HCT116 (cell line): ENCODE data around the gene MARCHF3. TPM values are rescaled to one million over a fixed set of nuclear protein-coding genes. Genes with fewer than 3 reads are reported as not detected.

Experiments used
- ATAC-seq: fragments of 200-7000 bp; cut with Tn5 transposase; 2 replicates; pipeline ENCODE4 v1.9.1; 2020; ENCODE audit warnings: mild to moderate bottlenecking, moderate library complexity
- BruUV-seq: library from RNA; stranded (reverse); fragments of 400-500 nt; replicated peaks from 2 replicates; lab custom pipeline; 2021; lab: Mats Ljungman, UMichigan
- CTCF ChIA-PET: fragments of 300-600 bp; sonication (Branson Sonifier 250); formaldehyde crosslinking; loops from one replicate; lab custom pipeline; 2021; ENCODE audit warnings: antibody characterized with exemption; lab: Charles Lee
- POLR2A ChIA-PET: fragments of 300-600, 350-600 bp; sonication (Branson Sonifier 250); formaldehyde crosslinking; loops from one replicate; lab custom pipeline; 2021; ENCODE audit warnings: antibody characterized with exemption; lab: Charles Lee
- RAD21 ChIA-PET, 2 experiments: fragments of 300-600 bp; sonication (Branson Sonifier 250); formaldehyde crosslinking; loops; one replicate each; lab custom pipeline; 2023; ENCODE audit warnings: low total read pairs in 2 of 2; ENCODE audit not compliant: uncharacterized antibody in 2 of 2, unreplicated experiment in 2 of 2, low non-redundant PET in 1 of 2; lab: Charles Lee
- DNase-seq: peaks from one replicate; pipeline ENCODE4 v3.0.0-alpha.2; 2010; ENCODE audit warnings: low read depth, low spot score
- H2AFZ ChIP-seq: fragments of 200-600 bp; shearing (Covaris generic), sonication (generic); 2 replicates; pipeline ENCODE4 v1.6.1; 2017; ENCODE audit warnings: low read depth, mixed run types, mixed read lengths, antibody characterized with exemption, low read length; ENCODE audit not compliant: poor library complexity, severe bottlenecking
- H3K27ac ChIP-seq: 2 replicates; pipeline ENCODE4 v1.5.1; 2012; ENCODE audit warnings: low read depth, low read length
- H3K27me3 ChIP-seq: fragments of 200-600 bp; sonication (generic); 2 replicates; pipeline ENCODE4 v1.6.1; 2016; ENCODE audit warnings: mixed run types, low read length, mixed read lengths; ENCODE audit not compliant: insufficient read depth
- H3K36me3 ChIP-seq, 2 experiments: fragments of 200-500 bp in 1 of 2; fragments of 200-600 bp in 1 of 2; sonication (Bioruptor generic) in 1 of 2; sonication (generic) in 1 of 2; 2 replicates each; pipeline versions ENCODE4 v1.5.1 to v1.6.1; 2014 to 2016; ENCODE audit warnings: low read length in 2 of 2, inconsistent platforms in 1 of 2, mixed read lengths in 1 of 2, mixed run types in 1 of 2; ENCODE audit not compliant: insufficient read depth in 2 of 2, control insufficient read depth in 1 of 2
- H3K4me1 ChIP-seq, 2 experiments: fragments of 200-600 bp in 1 of 2; sonication (generic) in 1 of 2; 2 replicates each; pipeline versions ENCODE4 v1.5.1 to v1.6.1; 2012 to 2017; ENCODE audit warnings: low read length in 2 of 2, inconsistent platforms in 1 of 2, mild to moderate bottlenecking in 1 of 2, mixed read lengths in 1 of 2, mixed run types in 1 of 2, moderate library complexity in 1 of 2; ENCODE audit not compliant: insufficient read depth in 2 of 2, control insufficient read depth in 1 of 2
- H3K4me2 ChIP-seq: fragments of 200-600 bp; sonication (generic); 2 replicates; pipeline ENCODE4 v1.6.1; 2017; ENCODE audit warnings: mixed run types, low read length, mixed read lengths
- H3K4me3 ChIP-seq, 2 experiments: fragments of 200-600 bp in 1 of 2; sonication (generic) in 1 of 2; replicated peaks in 1 of 2; 2 replicates each; pipeline ENCODE4 v1.5.1; 2011 to 2016; ENCODE audit warnings: low read length in 2 of 2, control low read depth in 1 of 2, low read depth in 1 of 2, mild to moderate bottlenecking in 1 of 2, mixed read lengths in 1 of 2, mixed run types in 1 of 2
- H3K79me2 ChIP-seq: fragments of 200-600 bp; sonication (generic); 2 replicates; pipeline ENCODE4 v1.6.1; 2017; ENCODE audit warnings: mild to moderate bottlenecking, mixed run types, low read length, moderate library complexity, mixed read lengths; ENCODE audit not compliant: insufficient read depth
- H3K9ac ChIP-seq: fragments of 200-600 bp; sonication (generic); 2 replicates; pipeline ENCODE4 v1.6.1; 2016; ENCODE audit warnings: low read length, mixed read lengths
- H3K9me2 ChIP-seq: fragments of 200-600 bp; sonication (generic), shearing (Covaris generic); 2 replicates; pipeline ENCODE4 v1.6.1; 2017; ENCODE audit warnings: mixed run types, mild to moderate bottlenecking, moderate library complexity; ENCODE audit not compliant: insufficient read depth
- H3K9me3 ChIP-seq, 2 experiments: fragments of 200-500 bp in 1 of 2; fragments of 200-600 bp in 1 of 2; sonication (Bioruptor generic) in 1 of 2; sonication (generic) in 1 of 2; 2 replicates each; pipeline ENCODE4 v1.6.1; 2014 to 2017; ENCODE audit warnings: low read length in 2 of 2, mixed read lengths in 2 of 2, inconsistent platforms in 1 of 2, low read depth in 1 of 2, mild to moderate bottlenecking in 1 of 2, mixed run types in 1 of 2, moderate library complexity in 1 of 2; ENCODE audit not compliant: control insufficient read depth in 1 of 2, insufficient read depth in 1 of 2
- H4K20me1 ChIP-seq: fragments of 200-600 bp; sonication (generic), shearing (Covaris generic); 2 replicates; pipeline ENCODE4 v1.6.1; 2017; ENCODE audit warnings: mixed run types, mild to moderate bottlenecking, moderate library complexity; ENCODE audit not compliant: insufficient read depth
- CBX3 ChIP-seq: IDR thresholded peaks from 2 replicates; pipeline ENCODE4 v1.6.1; 2012; ENCODE audit warnings: low read depth
- EZH2phosphoT487 ChIP-seq: fragments of 200-600 bp; IDR thresholded peaks from 2 replicates; pipeline ENCODE4 v1.6.1; 2018; ENCODE audit warnings: antibody characterized with exemption, borderline replicate concordance
- JUND ChIP-seq: IDR thresholded peaks from 2 replicates; pipeline ENCODE4 v1.6.1; 2012
- RAD21 ChIP-seq: IDR thresholded peaks from 2 replicates; pipeline ENCODE4 v1.6.1; 2012; ENCODE audit warnings: low read depth, mild to moderate bottlenecking
- SIN3A ChIP-seq: IDR thresholded peaks from 2 replicates; pipeline ENCODE4 v1.6.1; 2012; ENCODE audit warnings: low read depth
- TCF7L2 ChIP-seq: IDR thresholded peaks from 2 replicates; pipeline ENCODE4 v1.7.0; 2011; ENCODE audit warnings: borderline replicate concordance, inconsistent platforms; ENCODE audit not compliant: insufficient read depth, insufficient read length; ENCODE audit errors: extremely low read depth
- ZFX ChIP-seq: fragments of 450-650 bp; IDR thresholded peaks from 2 replicates; pipeline ENCODE4 v1.6.1; 2017
- ZNF274 ChIP-seq: fragments of 200-500 bp; sonication (Bioruptor generic); IDR thresholded peaks from 2 replicates; pipeline ENCODE4 v1.6.1; 2014; ENCODE audit warnings: mild to moderate bottlenecking, low read depth, low read length, inconsistent platforms
- intact Hi-C: fragments of 100-400 bp; cut with micrococcal nuclease; formaldehyde crosslinking; loops from 2 replicates; pipeline ENCODE4 v1.10.0; 2022
- total RNA-seq: library from RNA; stranded (reverse); gene quantifications from one replicate; pipeline ENCODE4 v1.2.1, GENCODE V29; 2021; ENCODE audit not compliant: unreplicated experiment
- TF ChIP-seq, protein P1 (sequence below), 3 experiments: fragments of 200-600 bp in 1 of 3; sonication (generic) in 1 of 3; IDR thresholded peaks in 2 of 3; conservative IDR thresholded peaks in 1 of 3; 2 replicates each; pipeline ENCODE4 v1.5.1; 2012 to 2017; ENCODE audit warnings: low read depth in 2 of 3, low read length in 2 of 3, antibody characterized with exemption in 1 of 3, borderline replicate concordance in 1 of 3, control low read depth in 1 of 3, mild to moderate bottlenecking in 1 of 3, mixed read lengths in 1 of 3, mixed run types in 1 of 3, moderate library complexity in 1 of 3; ENCODE audit not compliant: insufficient read depth in 1 of 3
- TF ChIP-seq, protein P2 (sequence below): IDR thresholded peaks from 2 replicates; pipeline ENCODE4 v1.6.1; 2012
- TF ChIP-seq, protein P3 (sequence below): IDR thresholded peaks from 2 replicates; pipeline ENCODE4 v1.6.1; 2012
- TF ChIP-seq, protein P4 (sequence below): IDR thresholded peaks from 2 replicates; pipeline ENCODE4 v1.6.1; 2012; ENCODE audit warnings: low read depth

MARCHF3 gene
- total RNA-seq, 1 experiment from 2014 or later: 2.3 TPM

DNA sequence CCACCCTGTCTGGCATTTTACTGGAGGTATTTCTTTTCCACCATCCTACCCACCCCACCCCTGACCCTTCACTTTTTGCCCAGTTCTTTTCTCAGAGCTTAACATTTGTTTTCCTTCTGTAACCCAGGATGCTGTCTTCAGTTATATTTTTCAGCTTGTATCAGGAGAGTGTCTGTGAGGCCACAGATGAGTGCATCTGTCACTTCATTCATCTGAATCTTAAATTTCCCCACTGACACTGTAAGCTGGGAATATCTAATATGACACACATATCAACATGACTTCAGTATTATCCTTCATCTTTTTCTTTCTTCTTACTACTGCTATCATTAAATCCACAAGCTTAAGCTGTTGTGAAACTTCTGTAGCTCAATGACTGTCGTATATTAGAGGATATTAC, 4.9 kb downstream of the MARCHF3 start:
- CTCF ChIA-PET: no interaction called here

DNA sequence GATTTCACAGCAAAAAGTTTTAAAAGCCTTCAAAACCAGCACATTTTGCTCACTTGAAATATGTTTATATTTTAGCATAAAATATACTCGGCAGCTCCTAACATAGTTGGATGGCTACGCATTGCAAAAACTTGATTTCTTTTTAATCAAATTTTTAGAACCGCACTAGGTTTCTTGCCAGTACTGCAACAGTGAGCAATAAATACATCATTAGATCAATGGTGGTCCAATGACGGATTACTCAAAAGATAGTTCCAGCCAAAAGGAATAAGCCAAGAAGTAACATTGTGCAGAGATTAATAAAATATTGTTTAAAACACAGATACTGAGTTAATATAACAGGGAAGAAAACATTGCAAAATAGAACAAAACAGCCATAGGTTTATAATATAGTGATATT, 5.5 kb downstream of the MARCHF3 start:
- CTCF ChIA-PET: no interaction called here
- Histone ChIP-seq H3K9me2 (no peaks in the 10 kb centered on the region), H3K27ac (no peak overlapping the region), H2AFZ (no peak overlapping the region), H3K4me2 (no peak overlapping the region), H3K9me3 (no peaks in the 10 kb centered on the region), H3K27me3 (no peaks in the 10 kb centered on the region), H3K79me2 (no peaks in the 10 kb centered on the region), H4K20me1 (no peaks in the 10 kb centered on the region), H3K4me1 (no peaks in the 10 kb centered on the region), H3K36me3 (no peaks in the 10 kb centered on the region), H3K9ac (no peak overlapping the region), H3K4me3 (no peak overlapping the region)
- DNase-seq: no peak
- no peak for ATAC-seq
- POLR2A ChIA-PET: no interaction called here
- RAD21 ChIA-PET: no interaction called here
- intact Hi-C loops: no loop called here
- TF ChIP-seq, protein P1, sequence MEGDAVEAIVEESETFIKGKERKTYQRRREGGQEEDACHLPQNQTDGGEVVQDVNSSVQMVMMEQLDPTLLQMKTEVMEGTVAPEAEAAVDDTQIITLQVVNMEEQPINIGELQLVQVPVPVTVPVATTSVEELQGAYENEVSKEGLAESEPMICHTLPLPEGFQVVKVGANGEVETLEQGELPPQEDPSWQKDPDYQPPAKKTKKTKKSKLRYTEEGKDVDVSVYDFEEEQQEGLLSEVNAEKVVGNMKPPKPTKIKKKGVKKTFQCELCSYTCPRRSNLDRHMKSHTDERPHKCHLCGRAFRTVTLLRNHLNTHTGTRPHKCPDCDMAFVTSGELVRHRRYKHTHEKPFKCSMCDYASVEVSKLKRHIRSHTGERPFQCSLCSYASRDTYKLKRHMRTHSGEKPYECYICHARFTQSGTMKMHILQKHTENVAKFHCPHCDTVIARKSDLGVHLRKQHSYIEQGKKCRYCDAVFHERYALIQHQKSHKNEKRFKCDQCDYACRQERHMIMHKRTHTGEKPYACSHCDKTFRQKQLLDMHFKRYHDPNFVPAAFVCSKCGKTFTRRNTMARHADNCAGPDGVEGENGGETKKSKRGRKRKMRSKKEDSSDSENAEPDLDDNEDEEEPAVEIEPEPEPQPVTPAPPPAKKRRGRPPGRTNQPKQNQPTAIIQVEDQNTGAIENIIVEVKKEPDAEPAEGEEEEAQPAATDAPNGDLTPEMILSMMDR (IDR thresholded peaks at IDR 0.05 in 2 of 3, conservative IDR thresholded peaks at IDR 0.05 in 1 of 3; ENCODE audit: borderline replicate concordance in 1 of 3, insufficient read depth in 1 of 3, low read depth in 2 of 3, low read length in 2 of 3): no peak
- TF ChIP-seq EZH2phosphoT487: no peak
- TF ChIP-seq, protein P2, sequence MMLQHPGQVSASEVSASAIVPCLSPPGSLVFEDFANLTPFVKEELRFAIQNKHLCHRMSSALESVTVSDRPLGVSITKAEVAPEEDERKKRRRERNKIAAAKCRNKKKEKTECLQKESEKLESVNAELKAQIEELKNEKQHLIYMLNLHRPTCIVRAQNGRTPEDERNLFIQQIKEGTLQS: no peak
- TF ChIP-seq JUND: no peak
- TF ChIP-seq ZNF274: no peak
- TF ChIP-seq, protein P3, sequence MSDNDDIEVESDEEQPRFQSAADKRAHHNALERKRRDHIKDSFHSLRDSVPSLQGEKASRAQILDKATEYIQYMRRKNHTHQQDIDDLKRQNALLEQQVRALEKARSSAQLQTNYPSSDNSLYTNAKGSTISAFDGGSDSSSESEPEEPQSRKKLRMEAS: no peak
- TF ChIP-seq CBX3: no peak
- no peak for TF ChIP-seq SIN3A
- TF ChIP-seq ZFX: no peak
- TF ChIP-seq, protein P4, sequence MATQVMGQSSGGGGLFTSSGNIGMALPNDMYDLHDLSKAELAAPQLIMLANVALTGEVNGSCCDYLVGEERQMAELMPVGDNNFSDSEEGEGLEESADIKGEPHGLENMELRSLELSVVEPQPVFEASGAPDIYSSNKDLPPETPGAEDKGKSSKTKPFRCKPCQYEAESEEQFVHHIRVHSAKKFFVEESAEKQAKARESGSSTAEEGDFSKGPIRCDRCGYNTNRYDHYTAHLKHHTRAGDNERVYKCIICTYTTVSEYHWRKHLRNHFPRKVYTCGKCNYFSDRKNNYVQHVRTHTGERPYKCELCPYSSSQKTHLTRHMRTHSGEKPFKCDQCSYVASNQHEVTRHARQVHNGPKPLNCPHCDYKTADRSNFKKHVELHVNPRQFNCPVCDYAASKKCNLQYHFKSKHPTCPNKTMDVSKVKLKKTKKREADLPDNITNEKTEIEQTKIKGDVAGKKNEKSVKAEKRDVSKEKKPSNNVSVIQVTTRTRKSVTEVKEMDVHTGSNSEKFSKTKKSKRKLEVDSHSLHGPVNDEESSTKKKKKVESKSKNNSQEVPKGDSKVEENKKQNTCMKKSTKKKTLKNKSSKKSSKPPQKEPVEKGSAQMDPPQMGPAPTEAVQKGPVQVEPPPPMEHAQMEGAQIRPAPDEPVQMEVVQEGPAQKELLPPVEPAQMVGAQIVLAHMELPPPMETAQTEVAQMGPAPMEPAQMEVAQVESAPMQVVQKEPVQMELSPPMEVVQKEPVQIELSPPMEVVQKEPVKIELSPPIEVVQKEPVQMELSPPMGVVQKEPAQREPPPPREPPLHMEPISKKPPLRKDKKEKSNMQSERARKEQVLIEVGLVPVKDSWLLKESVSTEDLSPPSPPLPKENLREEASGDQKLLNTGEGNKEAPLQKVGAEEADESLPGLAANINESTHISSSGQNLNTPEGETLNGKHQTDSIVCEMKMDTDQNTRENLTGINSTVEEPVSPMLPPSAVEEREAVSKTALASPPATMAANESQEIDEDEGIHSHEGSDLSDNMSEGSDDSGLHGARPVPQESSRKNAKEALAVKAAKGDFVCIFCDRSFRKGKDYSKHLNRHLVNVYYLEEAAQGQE: no peak
- TF ChIP-seq RAD21: no peak
- no TSS peak for BruUV-seq

More for the DNA sequence above, 4.9 kb downstream of the MARCHF3 start:
- Histone ChIP-seq H3K4me1 (no peaks in the 10 kb centered on the region), H2AFZ (no peak overlapping the region), H3K27me3 (no peaks in the 10 kb centered on the region), H3K4me3 (no peak overlapping the region), H3K79me2 (no peaks in the 10 kb centered on the region), H4K20me1 (no peaks in the 10 kb centered on the region), H3K36me3 (no peaks in the 10 kb centered on the region), H3K9me3 (no peaks in the 10 kb centered on the region), H3K9ac (no peak overlapping the region), H3K27ac (no peak overlapping the region), H3K4me2 (no peak overlapping the region), H3K9me2 (no peaks in the 10 kb centered on the region)
- ATAC-seq (no peak), DNase-seq (no peak)
- ChIA-PET POLR2A (no interaction called here), RAD21 (no interaction called here)
- TF ChIP-seq TCF7L2: no peak
- intact Hi-C loops: no loop called here
- BruUV-seq: no TSS peak
